Glomerular visceral epithelial cell (primary cell): ENCODE measurements around the gene DNAJC16.
"Not testable (repeated sequence)": the region's sequence is repeated elsewhere in the genome, so short reads cannot be mapped to it uniquely, and the experiment has no call there.

ENCODE experiments used
- DNase-seq: peaks from one replicate; pipeline ENCODE4 v3.0.0-alpha.2; 2016; ENCODE audit errors: extremely low spot score

DNAJC16 gene

GRCh38 chr1:15526490-15527339 lies at the start of gene DNAJC16:
TSS of gene DNAJC16 (plus strand) at chr1:15526848. CDS start at chr1:15529106, 2,258 bp downstream.
- peak; percentile 100 for DNase-seq

GRCh38 chr1:15476927-15477326 lies 49.7 kb upstream of the DNAJC16 start:
- no peak for DNase-seq

- DNase-seq, result no peak
Observed at GRCh38 chr1:15477646-15478212, 48.9 kb upstream of the DNAJC16 start.

- no peak for DNase-seq
Observed at GRCh38 chr1:15479654-15480347, 46.8 kb upstream of the DNAJC16 start.

GRCh38 chr1:15482455-15482854 lies 44.2 kb upstream of the DNAJC16 start:
- DNase-seq, result not testable (repeated sequence)

GRCh38 chr1:15482983-15483543 lies 43.6 kb upstream of the DNAJC16 start:
- DNase-seq, result not testable (repeated sequence)

GRCh38 chr1:15483971-15484370 lies 42.7 kb upstream of the DNAJC16 start:
- no peak for DNase-seq

GRCh38 chr1:15484443-15484842 lies 42.2 kb upstream of the DNAJC16 start:
- not testable (repeated sequence) for DNase-seq

GRCh38 chr1:15485636-15486035 lies 41.0 kb upstream of the DNAJC16 start:
- DNase-seq, result no peak

- not testable (repeated sequence) for DNase-seq
Observed at GRCh38 chr1:15486844-15487610, 39.6 kb upstream of the DNAJC16 start.

GRCh38 chr1:15488371-15488770 lies 38.3 kb upstream of the DNAJC16 start:
- no peak for DNase-seq

- DNase-seq, result no peak
Observed at GRCh38 chr1:15489052-15489736, 37.5 kb upstream of the DNAJC16 start.

- peak; percentile 28 for DNase-seq
Observed at GRCh38 chr1:15491010-15491409, 35.6 kb upstream of the DNAJC16 start.

GRCh38 chr1:15492596-15492995 lies 34.1 kb upstream of the DNAJC16 start:
- no peak for DNase-seq

GRCh38 chr1:15493869-15494390 lies 32.7 kb upstream of the DNAJC16 start:
- DNase-seq, result no peak

- no peak for DNase-seq
Observed at GRCh38 chr1:15500184-15501178, 26.2 kb upstream of the DNAJC16 start.

GRCh38 chr1:15501208-15502032 lies 25.2 kb upstream of the DNAJC16 start:
- DNase-seq, result peak; percentile 34

- no peak for DNase-seq
Observed at GRCh38 chr1:15504436-15504835, 22.2 kb upstream of the DNAJC16 start.

- DNase-seq, result no peak
Observed at GRCh38 chr1:15506831-15507230, 19.8 kb upstream of the DNAJC16 start.
